ENCODE data around the gene MYPOP. TPM values are rescaled to one million over a fixed set of nuclear protein-coding genes. Genes with fewer than 3 reads are reported as not detected.
"Not testable (repeated sequence)": the region's sequence is repeated elsewhere in the genome, so short reads cannot be mapped to it uniquely, and the experiment has no call there.

The MYPOP gene
- polyA plus RNA-seq, 1 donor: 4.8 TPM

- DNase-seq: no peak
Observed at GRCh38 chr19:45883586-45883880, 18.9 kb downstream of the MYPOP start.

- peak; percentile 86 for DNase-seq
Observed at GRCh38 chr19:45882652-45883585, 19.5 kb downstream of the MYPOP start.

DNA sequence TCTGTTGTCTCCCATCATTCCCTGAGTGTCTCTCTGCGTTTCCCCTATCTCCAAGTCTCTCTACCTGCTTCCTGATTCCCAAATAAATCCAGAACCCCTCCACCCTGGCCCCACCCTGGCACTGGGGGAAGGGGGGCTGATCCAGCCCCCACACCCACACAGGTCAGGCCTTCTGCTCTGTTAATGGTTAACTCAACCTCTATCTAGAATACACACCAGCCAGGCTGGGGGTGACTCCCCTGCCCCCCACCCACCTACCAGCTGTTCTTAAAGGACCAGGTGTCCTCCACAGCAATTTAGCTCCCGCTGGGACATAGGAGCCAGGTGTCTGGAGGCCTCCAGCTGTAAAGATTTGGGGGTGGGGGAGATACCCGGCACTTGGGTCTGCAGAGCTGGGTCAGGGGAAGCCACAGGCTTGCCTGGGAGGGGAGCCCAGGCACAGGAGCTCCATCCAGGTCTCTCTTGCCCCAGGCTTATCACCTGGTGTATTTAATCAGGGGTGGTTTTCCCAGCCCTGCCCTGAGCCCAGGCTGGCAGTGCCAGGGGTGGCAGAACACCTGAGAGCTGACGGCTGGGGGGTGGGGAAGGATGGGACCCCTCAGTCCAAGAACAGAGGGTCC, 20.4 kb downstream of the MYPOP start:
- no peak for DNase-seq

DNA sequence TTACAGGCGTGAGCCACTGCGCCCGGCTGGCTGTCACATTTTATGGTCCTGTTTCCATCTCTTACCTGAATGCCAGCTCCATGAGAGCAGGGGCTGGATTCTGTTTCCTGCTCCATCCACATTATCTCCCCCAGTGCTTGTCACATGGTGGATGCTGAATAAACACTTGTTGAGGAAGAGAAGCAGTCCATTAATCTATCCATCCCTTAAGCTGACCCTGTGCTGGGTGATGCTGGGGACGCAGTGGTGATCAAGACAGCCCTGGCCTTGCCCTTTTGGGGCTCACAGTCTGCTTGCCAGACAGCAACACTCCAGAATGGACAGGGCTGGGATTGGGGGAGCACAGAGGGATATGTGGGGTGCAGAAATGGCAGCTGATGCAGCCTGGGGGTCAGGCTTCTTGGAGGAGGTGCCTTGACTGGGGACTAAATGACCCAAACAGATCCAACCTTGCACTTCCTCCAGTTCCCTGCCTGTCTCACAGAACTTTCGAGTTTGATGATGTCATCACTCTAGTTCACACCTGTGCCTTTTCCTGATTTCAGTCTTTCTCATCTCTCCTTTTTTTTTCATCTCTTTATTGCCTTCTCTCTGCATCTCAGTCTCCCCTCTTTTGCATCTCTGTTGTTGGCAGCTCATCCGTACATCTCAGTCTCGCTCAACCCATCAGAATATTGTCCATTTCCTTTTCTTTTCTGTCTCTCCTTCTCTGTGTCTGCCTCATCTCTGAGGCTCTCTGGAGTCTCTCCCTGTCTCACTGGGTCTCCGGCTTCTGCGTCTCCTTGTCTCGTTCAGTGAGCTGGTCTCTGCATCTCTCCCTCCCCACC, 21.1 kb downstream of the MYPOP start:
- no peak for DNase-seq

GRCh38 chr19:45879971-45880370, 22.4 kb downstream of the MYPOP start:
- DNase-seq: no peak

GRCh38 chr19:45879055-45879454, 23.4 kb downstream of the MYPOP start:
- no peak for DNase-seq

DNA sequence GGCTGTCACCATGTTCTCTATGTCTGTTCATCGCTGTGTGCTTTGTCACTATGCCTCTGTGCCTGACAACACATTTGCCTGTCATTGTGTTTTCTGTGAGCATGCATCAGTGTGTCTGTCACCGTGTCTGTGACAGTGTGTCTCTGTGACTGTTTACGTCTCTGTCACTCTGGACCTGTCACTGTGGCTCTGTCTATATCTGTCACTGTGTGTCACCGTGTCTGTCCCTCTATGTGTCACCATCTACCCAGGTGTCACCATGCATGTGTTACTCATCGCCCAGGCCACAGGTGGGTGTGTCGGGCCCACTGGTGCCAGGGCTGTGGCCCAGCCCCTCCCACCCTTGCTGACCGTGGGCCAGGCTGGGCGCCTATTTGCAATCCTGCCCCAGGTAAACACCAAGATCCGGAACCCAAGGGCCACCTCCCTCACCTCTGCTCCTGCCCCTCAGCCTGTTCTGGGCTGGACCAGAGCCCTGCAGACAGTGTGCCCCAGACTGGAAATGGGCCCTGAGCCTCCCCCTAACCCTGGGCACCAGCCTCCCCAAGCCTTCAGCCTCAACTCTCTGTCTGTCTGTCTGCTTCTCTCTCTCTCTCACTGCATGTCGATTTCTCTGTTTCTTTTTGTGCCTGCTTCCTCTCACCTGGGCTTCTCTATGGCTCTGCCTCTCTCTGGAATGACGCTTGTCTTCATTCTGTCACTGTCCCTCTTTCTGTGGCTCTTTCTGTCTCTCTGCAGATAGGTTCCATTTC, 24.2 kb downstream of the MYPOP start:
- DNase-seq: no peak

- DNase-seq: peak; percentile 62
Observed at GRCh38 chr19:45876411-45877197, 25.8 kb downstream of the MYPOP start.

DNA sequence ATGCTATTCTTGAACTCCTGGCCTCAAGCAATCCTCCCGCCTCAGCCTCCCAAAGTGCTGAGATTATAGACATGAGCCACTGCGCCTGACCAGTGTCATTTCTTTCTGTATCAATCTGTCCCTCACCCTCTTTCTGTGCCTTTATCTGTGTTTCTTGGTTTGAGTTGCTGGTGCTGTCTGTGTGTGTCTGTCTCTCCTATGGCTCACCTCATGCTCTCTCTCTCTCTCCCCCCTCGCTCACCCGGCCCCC, 26.3 kb downstream of the MYPOP start:
- DNase-seq: no peak

DNA sequence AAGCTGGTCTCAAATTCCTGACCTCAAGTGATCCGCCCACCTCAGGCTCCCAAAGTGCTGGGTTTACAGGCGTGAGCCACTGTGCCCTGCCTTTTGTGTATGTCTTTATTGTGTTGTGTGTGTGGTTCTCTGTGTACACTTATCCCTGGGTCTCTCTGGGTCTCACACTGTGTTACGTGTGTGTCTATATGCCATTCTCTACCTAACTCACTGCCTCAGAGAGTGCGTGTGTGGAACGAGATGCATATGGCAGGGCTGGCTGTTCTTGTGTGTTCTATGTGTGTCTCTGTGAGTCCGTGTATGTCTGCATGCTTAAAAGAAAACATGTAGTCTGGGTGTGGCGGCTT, 27.8 kb downstream of the MYPOP start:
- DNase-seq: no peak

GRCh38 chr19:45873219-45873772, 29.1 kb downstream of the MYPOP start:
- DNase-seq: no peak

DNA sequence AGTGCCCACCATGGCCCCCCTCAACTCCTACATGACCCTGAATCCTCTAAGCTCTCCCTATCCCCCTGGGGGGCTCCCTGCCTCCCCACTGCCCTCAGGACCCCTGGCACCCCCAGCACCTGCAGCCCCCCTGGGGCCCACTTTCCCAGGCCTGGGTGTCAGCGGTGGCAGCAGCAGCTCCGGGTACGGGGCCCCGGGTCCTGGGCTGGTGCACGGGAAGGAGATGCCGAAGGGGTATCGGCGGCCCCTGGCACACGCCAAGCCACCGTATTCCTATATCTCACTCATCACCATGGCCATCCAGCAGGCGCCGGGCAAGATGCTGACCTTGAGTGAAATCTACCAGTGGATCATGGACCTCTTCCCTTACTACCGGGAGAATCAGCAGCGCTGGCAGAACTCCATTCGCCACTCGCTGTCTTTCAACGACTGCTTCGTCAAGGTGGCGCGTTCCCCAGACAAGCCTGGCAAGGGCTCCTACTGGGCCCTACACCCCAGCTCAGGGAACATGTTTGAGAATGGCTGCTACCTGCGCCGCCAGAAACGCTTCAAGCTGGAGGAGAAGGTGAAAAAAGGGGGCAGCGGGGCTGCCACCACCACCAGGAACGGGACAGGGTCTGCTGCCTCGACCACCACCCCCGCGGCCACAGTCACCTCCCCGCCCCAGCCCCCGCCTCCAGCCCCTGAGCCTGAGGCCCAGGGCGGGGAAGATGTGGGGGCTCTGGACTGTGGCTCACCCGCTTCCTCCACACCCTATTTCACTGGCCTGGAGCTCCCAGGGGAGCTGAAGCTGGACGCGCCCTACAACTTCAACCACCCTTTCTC, 30.1 kb downstream of the MYPOP start:
- no peak for DNase-seq

DNA sequence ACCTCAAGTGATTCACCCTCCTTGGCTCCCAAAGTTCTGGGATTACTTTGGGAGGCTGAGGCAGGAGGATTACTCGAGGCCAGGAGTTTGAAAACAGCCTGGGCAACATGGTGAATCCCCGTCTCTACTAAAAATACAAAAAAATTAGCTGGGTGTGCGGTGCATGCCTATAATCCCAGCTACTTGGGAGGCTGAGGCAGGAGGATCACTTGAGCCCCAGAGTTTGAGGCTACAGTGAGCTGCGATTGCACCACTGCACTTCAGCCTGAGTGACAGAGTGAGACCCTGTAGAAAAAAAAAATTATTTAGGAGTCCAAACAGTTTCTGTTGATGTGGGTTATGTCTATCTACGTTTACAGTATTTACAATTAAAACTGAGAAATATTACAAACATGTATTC, 31.6 kb downstream of the MYPOP start:
- no peak for DNase-seq

DNA sequence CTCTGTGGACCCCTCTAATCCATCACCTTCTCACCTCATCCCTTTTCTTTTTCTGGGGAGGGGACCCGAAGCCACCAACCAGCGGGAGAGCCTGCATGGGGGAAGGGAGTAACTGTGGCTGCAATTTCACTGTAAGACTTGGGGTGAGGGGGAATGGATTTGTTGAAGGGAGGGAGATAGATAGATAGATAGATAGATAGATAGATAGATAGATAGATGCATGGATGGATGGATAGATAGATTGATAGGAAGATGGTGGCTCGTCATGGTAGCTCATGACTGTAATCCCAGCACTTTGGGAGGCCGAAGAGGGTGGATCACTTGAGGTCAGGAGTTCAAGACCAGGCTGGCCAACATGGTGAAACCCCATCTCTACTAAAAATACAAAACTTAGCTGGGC, 35.2 kb downstream of the MYPOP start:
- not testable (repeated sequence) for DNase-seq

GRCh38 chr19:45866400-45867176, 35.8 kb downstream of the MYPOP start:
- no peak for DNase-seq

GRCh38 chr19:45865269-45865948, 37.0 kb downstream of the MYPOP start:
- no peak for DNase-seq

DNA sequence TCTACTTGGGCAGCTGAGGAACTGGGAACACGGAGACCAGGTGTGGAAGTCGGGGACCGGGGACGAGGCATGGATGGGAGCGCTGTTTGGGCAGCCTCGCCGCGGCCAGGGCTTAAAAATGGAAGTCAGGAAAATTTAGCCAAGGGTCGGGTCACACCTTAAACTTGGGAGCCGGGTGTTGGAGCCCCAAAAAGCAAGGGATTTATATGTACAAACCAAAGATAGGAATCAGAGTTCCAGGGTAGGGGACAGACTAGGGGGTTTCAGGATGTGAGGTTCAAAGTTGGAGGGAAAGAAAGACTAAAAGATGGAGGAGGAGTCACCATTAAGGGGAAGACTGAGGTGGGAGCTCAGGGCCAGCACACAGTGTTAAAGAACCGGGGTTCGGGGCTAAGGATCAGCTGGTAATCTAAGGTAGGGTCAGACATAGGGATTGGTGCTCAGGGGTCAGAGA, 37.8 kb downstream of the MYPOP start:
- no peak for DNase-seq

DNA sequence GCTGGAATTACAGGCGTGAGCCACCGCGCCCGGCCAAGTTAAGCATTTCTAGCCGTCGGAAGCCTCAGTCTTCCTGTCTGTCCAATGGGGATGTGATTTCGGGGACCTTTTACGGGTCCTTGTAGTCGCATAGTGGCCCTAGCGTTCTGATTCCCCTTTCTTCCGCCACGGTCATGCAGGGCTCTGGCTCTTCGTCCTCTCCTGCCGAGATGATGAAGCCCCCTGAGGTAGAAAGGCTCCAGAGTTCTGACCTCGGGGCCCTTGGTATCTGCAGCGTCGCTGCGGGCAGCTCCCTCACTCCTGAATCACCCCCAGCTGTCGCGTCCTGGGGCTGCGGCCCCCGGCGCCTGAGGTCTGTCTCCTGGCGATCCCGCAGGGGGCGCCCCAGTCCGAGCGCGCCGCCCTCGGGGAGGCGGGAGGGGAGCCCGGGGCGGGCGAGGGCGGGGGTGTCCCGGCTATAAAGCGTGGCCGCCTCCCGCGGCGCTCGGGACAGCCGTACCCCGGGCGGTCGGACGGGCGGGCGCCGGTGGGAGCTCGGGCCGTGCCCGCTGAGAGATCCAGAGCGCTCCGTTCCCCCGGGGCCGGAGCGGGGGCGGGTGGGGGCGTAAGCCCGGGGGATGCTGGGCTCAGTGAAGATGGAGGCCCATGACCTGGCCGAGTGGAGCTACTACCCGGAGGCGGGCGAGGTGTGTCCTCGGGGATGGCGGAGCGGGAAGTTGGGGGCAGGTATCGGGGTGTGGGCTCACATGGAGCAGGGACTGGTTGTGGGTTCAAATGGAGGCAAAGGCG, 38.4 kb downstream of the MYPOP start, which contains the start of gene FOXA3:
FOXA3 (plus strand) TSS at position 487 of the 789 bp plus-strand sequence; CDS start at position 618, 131 bp downstream.
- no peak for DNase-seq
